ENCODE results near the gene STRAP.

The STRAP gene

GRCh38 chr12:15893260-15893659 lies 11.1 kb downstream of the STRAP start:
- Histone ChIP-seq H3K4me3 (replicated peaks; ENCODE audit: insufficient read depth, low read length) (no peak overlapping the region), H3K27me3 (ENCODE audit: insufficient read depth, poor library complexity, severe bottlenecking) (no peaks in the 10 kb centered on the region), H3K27ac (replicated peaks) (no peak overlapping the region)
- TF ChIP-seq SPI1 (IDR thresholded peaks at IDR 0.05; ENCODE audit: borderline replicate concordance, low read depth) (no peak), CTCF (IDR thresholded peaks at IDR 0.05; ENCODE audit: insufficient read depth, low read length) (no peak), GABPA (IDR thresholded peaks at IDR 0.05; ENCODE audit: low read depth) (no peak), POLR2AphosphoS5 (IDR thresholded peaks at IDR 0.05; ENCODE audit: low read depth) (no peak), REST (IDR thresholded peaks at IDR 0.05; ENCODE audit: insufficient replicate concordance, low read depth) (no peak)
- DNase-seq (ENCODE audit: low read depth in 1 of 2, low spot score in 1 of 2): no peak

GRCh38 chr12:15896867-15897266 lies 14.7 kb downstream of the STRAP start:
- TF ChIP-seq GABPA (IDR thresholded peaks at IDR 0.05; ENCODE audit: low read depth): no peak
- no peak for TF ChIP-seq POLR2AphosphoS5 (IDR thresholded peaks at IDR 0.05; ENCODE audit: low read depth)
- no peak for TF ChIP-seq REST (IDR thresholded peaks at IDR 0.05; ENCODE audit: insufficient replicate concordance, low read depth)
- TF ChIP-seq CTCF (IDR thresholded peaks at IDR 0.05; ENCODE audit: insufficient read depth, low read length): no peak
- no peak for TF ChIP-seq SPI1 (IDR thresholded peaks at IDR 0.05; ENCODE audit: borderline replicate concordance, low read depth)
- no peak for DNase-seq (ENCODE audit: low read depth in 1 of 2, low spot score in 1 of 2)
- H3K4me3 ChIP-seq (replicated peaks; ENCODE audit: insufficient read depth, low read length): no peak overlapping the region
- no peak overlapping the region for H3K27ac ChIP-seq (replicated peaks)
- H3K27me3 ChIP-seq (ENCODE audit: insufficient read depth, poor library complexity, severe bottlenecking): no peaks in the 10 kb centered on the region

- TF ChIP-seq REST (IDR thresholded peaks at IDR 0.05; ENCODE audit: insufficient replicate concordance, low read depth) (no peak), CTCF (IDR thresholded peaks at IDR 0.05; ENCODE audit: insufficient read depth, low read length) (no peak)
- H3K4me3 ChIP-seq (replicated peaks; ENCODE audit: insufficient read depth, low read length): no peak overlapping the region
- DNase-seq (ENCODE audit: low read depth in 1 of 2, low spot score in 1 of 2): no peak
- H3K27me3 ChIP-seq (ENCODE audit: insufficient read depth, poor library complexity, severe bottlenecking): no peaks in the 10 kb centered on the region
- H3K27ac ChIP-seq (replicated peaks): no peak overlapping the region
These were observed 15.2 kb downstream of the STRAP start for GRCh38 chr12:15897433-15897832.
